Measurements from ENCODE around the gene NAALADL2. TPM values are rescaled to one million over a fixed set of nuclear protein-coding genes. Genes with fewer than 3 reads are reported as not detected.

The NAALADL2 gene
- total and polyA plus RNA-seq, 9 of the 15 experiments (the other 6 are each of a cell fraction or from before 2014, with no cell fraction given), result 0.29 to 1.1 (median 0.79) TPM; not detected in 1

DNA sequence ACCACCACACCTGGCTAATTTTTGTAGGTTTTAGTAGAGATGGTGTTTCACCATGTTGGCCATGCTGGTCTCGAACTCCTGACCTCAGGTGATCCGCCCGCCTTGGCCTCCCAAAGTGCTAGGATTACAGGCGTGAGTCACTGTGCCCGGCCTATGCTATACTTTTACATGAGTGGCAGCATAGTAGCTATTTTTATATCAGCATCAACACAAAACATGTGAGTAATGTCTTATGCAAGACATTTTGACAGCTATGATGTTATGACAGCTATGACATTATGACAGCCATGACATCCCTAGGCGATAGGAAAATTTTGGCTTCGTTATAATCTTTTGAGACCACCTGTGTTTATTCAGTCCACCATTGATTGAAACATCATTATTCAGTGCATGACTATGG lies 4.1 kb upstream of the NAALADL2 start (continued):
- TF ChIP-seq MGA (IDR thresholded peaks at IDR 0.05) (no peak), POLR2AphosphoS5 (IDR thresholded peaks at IDR 0.05; ENCODE audit: control insufficient read depth, insufficient read depth, low read depth, low read length) (no peak), ZBTB34 (CRISPR knock-in tag; IDR thresholded peaks at IDR 0.05) (no peak), EP300 (IDR thresholded peaks at IDR 0.05; ENCODE audit: low read length) (no peak), TFAM (CRISPR knock-in tag; conservative IDR thresholded peaks at IDR 0.05) (no peak), ZFP1 (CRISPR knock-in tag; IDR thresholded peaks at IDR 0.05) (no peak), MTF1 (CRISPR knock-in tag; IDR thresholded peaks at IDR 0.05; ENCODE audit: borderline replicate concordance) (no peak), MEIS2 (IDR thresholded peaks at IDR 0.05; ENCODE audit: partially characterized antibody) (no peak), SLC30A9 (CRISPR knock-in tag; IDR thresholded peaks at IDR 0.05) (no peak), TGIF2 (CRISPR knock-in tag; IDR thresholded peaks at IDR 0.05) (no peak), ZNF445 (CRISPR knock-in tag; IDR thresholded peaks at IDR 0.05; ENCODE audit: low read depth) (no peak), TEAD1 (CRISPR knock-in tag; IDR thresholded peaks at IDR 0.05) (no peak)
- TF ChIP-seq, protein P1, sequence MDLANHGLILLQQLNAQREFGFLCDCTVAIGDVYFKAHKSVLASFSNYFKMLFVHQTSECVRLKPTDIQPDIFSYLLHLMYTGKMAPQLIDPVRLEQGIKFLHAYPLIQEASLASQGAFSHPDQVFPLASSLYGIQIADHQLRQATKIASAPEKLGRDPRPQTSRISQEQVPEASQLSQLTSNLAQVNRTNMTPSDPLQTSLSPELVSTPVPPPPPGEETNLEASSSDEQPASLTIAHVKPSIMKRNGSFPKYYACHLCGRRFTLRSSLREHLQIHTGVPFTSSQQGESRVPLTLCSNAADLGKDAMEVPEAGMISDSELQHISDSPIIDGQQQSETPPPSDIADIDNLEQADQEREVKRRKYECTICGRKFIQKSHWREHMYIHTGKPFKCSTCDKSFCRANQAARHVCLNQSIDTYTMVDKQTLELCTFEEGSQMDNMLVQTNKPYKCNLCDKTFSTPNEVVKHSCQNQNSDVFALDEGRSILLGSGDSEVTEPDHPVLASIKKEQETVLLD (IDR thresholded peaks at IDR 0.05), result no peak
